ENCODE measurements around the gene PROM1.

DNA sequence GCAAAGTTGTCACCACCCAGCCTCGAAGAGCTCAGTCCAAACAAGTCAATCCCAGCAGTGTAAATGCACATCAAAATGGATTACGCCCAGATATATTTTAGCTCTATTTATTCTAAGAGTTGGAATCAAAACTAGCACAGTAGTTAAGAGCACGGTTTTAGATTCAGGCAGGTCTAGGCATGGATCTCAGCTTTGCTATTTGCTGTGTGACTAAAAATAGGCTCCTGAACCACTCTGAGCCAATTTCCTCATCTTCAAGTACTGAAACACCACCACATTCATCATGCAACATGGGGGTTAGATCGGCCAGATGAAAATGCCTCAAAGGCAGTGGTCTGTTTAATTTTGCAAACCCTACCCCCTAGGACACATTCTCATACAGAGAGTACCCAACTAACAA is 65.0 kb downstream of the PROM1 start:
- no peak for TF ChIP-seq EZH2 (IDR thresholded peaks at IDR 0.05)
- no peak for TF ChIP-seq POLR2AphosphoS5 (IDR thresholded peaks at IDR 0.05; ENCODE audit: borderline replicate concordance, low read depth, low read length)
